Ishikawa (cell line): ENCODE measurements around the gene GYG2.

Source experiments
- CEBPB ChIP-seq: IDR thresholded peaks from 2 replicates; pipeline ENCODE4 v1.6.1; 2012
- CREB1 ChIP-seq: IDR thresholded peaks from 2 replicates; pipeline ENCODE4 v1.6.1; 2012; ENCODE audit warnings: low read depth
- EGR1 ChIP-seq: IDR thresholded peaks from 2 replicates; pipeline ENCODE4 v1.6.1; 2012
- EP300 ChIP-seq: IDR thresholded peaks from 2 replicates; pipeline ENCODE4 v1.6.1; 2012; ENCODE audit warnings: borderline replicate concordance
- FOXM1 ChIP-seq: IDR thresholded peaks from 2 replicates; pipeline ENCODE4 v1.6.1; 2012; ENCODE audit warnings: low read depth, borderline replicate concordance
- NFIC ChIP-seq: IDR thresholded peaks from 2 replicates; pipeline ENCODE4 v1.6.1; 2012
- RAD21 ChIP-seq: IDR thresholded peaks from 2 replicates; pipeline ENCODE4 v1.6.1; 2012; ENCODE audit warnings: low read depth
- TAF1 ChIP-seq: IDR thresholded peaks from 2 replicates; pipeline ENCODE4 v1.6.1; 2012; ENCODE audit warnings: low read depth, mild to moderate bottlenecking
- TCF12 ChIP-seq: IDR thresholded peaks from 2 replicates; pipeline ENCODE4 v1.6.1; 2012; ENCODE audit warnings: low read depth
- TEAD4 ChIP-seq: IDR thresholded peaks from 2 replicates; pipeline ENCODE4 v1.6.1; 2012
- YY1 ChIP-seq: IDR thresholded peaks from 2 replicates; pipeline ENCODE4 v1.6.1; 2012; ENCODE audit warnings: low read depth
- ZBTB7A ChIP-seq: IDR thresholded peaks from 2 replicates; pipeline ENCODE4 v1.6.1; 2012; ENCODE audit warnings: low read depth
- TF ChIP-seq, protein P1 (sequence below): IDR thresholded peaks from 2 replicates; pipeline ENCODE4 v1.6.1; 2012; ENCODE audit warnings: low read depth, mild to moderate bottlenecking
- TF ChIP-seq, protein P2 (sequence below): IDR thresholded peaks from 2 replicates; pipeline ENCODE4 v1.6.1; 2012
- TF ChIP-seq, protein P3 (sequence below): IDR thresholded peaks from 2 replicates; pipeline ENCODE4 v1.6.1; 2012

GYG2 gene

DNA sequence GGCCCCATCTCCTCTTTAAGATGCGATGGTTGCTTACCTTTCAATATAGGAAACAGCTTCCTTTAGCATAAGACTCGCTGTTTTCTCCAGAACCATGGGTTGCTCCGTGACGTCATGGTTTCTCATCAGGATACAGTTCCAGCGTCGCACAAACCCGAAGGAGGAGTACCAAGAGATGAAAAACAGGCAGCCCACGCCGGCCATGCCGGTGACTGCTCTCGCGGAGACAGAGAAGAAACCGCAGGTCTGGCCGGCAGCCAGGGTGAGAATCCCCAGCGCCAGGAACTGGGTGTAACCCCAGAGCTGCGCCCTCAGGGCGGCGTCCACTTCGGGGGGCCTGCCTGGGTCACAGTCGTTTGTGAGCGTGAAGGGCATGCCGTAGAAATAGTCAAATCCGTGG lies 89.0 kb downstream of the GYG2 start:
- TF ChIP-seq CEBPB (no peak), CREB1 (no peak)
- TF ChIP-seq, protein P1, sequence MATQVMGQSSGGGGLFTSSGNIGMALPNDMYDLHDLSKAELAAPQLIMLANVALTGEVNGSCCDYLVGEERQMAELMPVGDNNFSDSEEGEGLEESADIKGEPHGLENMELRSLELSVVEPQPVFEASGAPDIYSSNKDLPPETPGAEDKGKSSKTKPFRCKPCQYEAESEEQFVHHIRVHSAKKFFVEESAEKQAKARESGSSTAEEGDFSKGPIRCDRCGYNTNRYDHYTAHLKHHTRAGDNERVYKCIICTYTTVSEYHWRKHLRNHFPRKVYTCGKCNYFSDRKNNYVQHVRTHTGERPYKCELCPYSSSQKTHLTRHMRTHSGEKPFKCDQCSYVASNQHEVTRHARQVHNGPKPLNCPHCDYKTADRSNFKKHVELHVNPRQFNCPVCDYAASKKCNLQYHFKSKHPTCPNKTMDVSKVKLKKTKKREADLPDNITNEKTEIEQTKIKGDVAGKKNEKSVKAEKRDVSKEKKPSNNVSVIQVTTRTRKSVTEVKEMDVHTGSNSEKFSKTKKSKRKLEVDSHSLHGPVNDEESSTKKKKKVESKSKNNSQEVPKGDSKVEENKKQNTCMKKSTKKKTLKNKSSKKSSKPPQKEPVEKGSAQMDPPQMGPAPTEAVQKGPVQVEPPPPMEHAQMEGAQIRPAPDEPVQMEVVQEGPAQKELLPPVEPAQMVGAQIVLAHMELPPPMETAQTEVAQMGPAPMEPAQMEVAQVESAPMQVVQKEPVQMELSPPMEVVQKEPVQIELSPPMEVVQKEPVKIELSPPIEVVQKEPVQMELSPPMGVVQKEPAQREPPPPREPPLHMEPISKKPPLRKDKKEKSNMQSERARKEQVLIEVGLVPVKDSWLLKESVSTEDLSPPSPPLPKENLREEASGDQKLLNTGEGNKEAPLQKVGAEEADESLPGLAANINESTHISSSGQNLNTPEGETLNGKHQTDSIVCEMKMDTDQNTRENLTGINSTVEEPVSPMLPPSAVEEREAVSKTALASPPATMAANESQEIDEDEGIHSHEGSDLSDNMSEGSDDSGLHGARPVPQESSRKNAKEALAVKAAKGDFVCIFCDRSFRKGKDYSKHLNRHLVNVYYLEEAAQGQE = no peak

DNA sequence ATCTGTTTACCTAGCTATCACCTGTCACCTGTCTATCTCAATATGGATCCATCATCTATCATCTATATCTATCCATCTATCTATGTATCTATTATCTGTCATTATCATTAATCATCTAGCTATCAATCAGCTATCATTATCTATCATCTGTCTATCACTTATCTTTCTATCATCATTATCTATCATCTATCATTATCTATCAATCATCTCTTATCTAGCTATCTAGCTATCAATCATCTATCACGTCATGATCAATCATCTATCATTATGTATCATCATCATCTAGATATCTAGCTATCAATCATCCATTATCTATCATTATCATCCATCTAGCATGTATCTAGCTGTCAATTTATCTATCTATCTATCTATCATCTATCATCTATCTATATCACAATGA lies 92.5 kb downstream of the GYG2 start:
- no peak for TF ChIP-seq RAD21
- TF ChIP-seq, protein P1 = no peak
- no peak for TF ChIP-seq ZBTB7A
- TF ChIP-seq FOXM1 = no peak
- TF ChIP-seq, protein P2, sequence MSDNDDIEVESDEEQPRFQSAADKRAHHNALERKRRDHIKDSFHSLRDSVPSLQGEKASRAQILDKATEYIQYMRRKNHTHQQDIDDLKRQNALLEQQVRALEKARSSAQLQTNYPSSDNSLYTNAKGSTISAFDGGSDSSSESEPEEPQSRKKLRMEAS = no peak
- no peak for TF ChIP-seq CREB1
- TF ChIP-seq YY1 = no peak
- TF ChIP-seq, protein P3, sequence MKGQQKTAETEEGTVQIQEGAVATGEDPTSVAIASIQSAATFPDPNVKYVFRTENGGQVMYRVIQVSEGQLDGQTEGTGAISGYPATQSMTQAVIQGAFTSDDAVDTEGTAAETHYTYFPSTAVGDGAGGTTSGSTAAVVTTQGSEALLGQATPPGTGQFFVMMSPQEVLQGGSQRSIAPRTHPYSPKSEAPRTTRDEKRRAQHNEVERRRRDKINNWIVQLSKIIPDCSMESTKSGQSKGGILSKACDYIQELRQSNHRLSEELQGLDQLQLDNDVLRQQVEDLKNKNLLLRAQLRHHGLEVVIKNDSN = no peak
- TF ChIP-seq EP300 = no peak
- no peak for TF ChIP-seq TCF12

DNA sequence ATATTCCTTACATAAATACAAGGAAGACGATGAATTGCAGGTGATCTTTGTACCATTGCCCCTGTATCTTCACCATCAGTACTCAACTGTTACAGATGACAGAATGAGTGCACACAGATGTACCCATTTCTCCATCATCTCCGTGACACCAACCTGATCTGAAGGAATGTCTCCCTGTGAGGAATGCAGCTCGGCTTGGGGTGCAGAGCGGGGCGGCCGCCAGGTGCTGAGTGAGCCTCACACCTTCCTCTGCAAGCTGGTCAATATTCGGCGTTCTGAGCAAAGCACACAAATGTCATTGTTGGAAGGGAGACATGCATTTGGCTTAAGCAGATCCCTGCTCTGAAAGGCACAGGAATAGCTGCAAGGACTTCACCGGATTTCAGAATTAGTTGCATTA lies 93.0 kb downstream of the GYG2 start:
- TF ChIP-seq EGR1 (no peak), ZBTB7A (no peak), EP300 (no peak), YY1 (no peak), TCF12 (no peak), TAF1 (no peak), TEAD4 (no peak), RAD21 (no peak), CREB1 (no peak), NFIC (no peak), FOXM1 (no peak), CEBPB (no peak)
- TF ChIP-seq, protein P2 = no peak
- TF ChIP-seq, protein P1 = no peak
- TF ChIP-seq, protein P3 = no peak

DNA sequence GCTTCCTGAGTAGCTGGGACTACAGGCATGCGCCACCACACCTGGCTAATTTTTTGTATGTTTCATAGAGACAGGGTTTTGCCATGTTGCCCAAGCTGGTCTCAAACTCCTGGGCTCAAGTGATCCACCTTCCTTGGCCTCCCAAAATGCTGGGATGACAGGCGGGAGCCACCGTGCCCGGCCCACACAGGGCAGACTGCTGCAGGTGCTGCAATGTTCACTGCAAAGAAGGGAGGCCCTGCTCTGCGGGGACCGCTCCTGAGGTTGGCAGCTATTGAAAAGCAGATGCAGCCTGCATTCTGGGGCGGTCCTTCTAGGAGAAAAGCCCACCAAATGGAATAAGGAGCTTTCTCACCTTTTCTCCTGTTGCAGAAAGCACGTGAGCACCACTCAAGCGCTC lies 95.4 kb downstream of the GYG2 start:
- TF ChIP-seq RAD21 (no peak), EGR1 (no peak), YY1 (no peak), TEAD4 (no peak), EP300 (no peak), CEBPB (no peak)
- TF ChIP-seq, protein P2 = no peak
- TF ChIP-seq, protein P3 = no peak
- TF ChIP-seq, protein P1 = no peak
